Suprapubic skin (tissue), 4 donors: Measurements from ENCODE around the gene LRGUK. TPM values are rescaled to one million over a fixed set of nuclear protein-coding genes. Genes with fewer than 3 reads are reported as not detected.

Source experiments
- DNase-seq, 2 donors: peaks; one replicate each; pipeline ENCODE4 v3.0.0-alpha.2; 2019; ENCODE audit warnings: low spot score in 2 of 2
- H3K27ac ChIP-seq: fragments of 200-600 bp; sonication (generic); one replicate; pipeline ENCODE4 v1.5.1; 2019
- H3K27me3 ChIP-seq: fragments of 200-600 bp; sonication (generic); one replicate; pipeline ENCODE4 v1.5.1; 2019
- H3K36me3 ChIP-seq: fragments of 200-600 bp; sonication (generic); one replicate; pipeline ENCODE4 v1.5.1; 2019
- H3K4me1 ChIP-seq: fragments of 200-600 bp; sonication (generic); one replicate; pipeline ENCODE4 v1.5.1; 2019
- H3K4me3 ChIP-seq: fragments of 200-600 bp; sonication (generic); one replicate; pipeline ENCODE4 v1.5.1; 2019; ENCODE audit warnings: mild to moderate bottlenecking
- H3K9me3 ChIP-seq: fragments of 200-600 bp; sonication (generic); one replicate; pipeline ENCODE4 v1.5.1; 2019
- EP300 ChIP-seq: sonication (generic); formaldehyde crosslinking; IDR thresholded peaks from one replicate; pipeline ENCODE4 v1.6.1; 2017; ENCODE audit warnings: antibody characterized with exemption
- POLR2A ChIP-seq, 2 donors: fragments of 450-650 bp; IDR thresholded peaks; one replicate each; pipeline ENCODE4 v1.6.1; 2017; ENCODE audit warnings: antibody characterized with exemption in 2 of 2, mild to moderate bottlenecking in 2 of 2, moderate library complexity in 2 of 2
- POLR2AphosphoS5 ChIP-seq, 3 donors: sonication (generic); formaldehyde crosslinking; IDR thresholded peaks; one replicate each; pipeline ENCODE4 v1.6.1; 2017; ENCODE audit warnings: antibody characterized with exemption in 3 of 3
- WGBS: methylation state at CpG from one replicate; pipeline ENCODE4 v1.1.5; 2018; 5-methylcytosine and 5-hydroxymethylcytosine counted together
- total RNA-seq, 4 donors: library from RNA; depleted of rRNA; stranded (reverse); fragments of >200 nt; gene quantifications; one replicate each; pipeline ENCODE4 v1.1.0, GENCODE V29; 2016
- TF ChIP-seq, protein P1 (sequence below), 2 donors: fragments of 200-600 bp in 1 of 2; fragments of 450-650 bp in 1 of 2; sonication (generic) in 1 of 2; IDR thresholded peaks; one replicate each; pipeline ENCODE4 v1.5.1; 2016 to 2019; ENCODE audit warnings: antibody characterized with exemption in 2 of 2, mild to moderate bottlenecking in 1 of 2, moderate library complexity in 1 of 2

The LRGUK gene
- total RNA-seq, 4 donors from 2014 or later = 0.34 to 1.2 (median 0.91) TPM

GRCh38 chr7:134297489-134297888 lies 170.3 kb downstream of the LRGUK start:
- Histone ChIP-seq H3K27me3 (no peaks in the 10 kb centered on the region), H3K9me3 (no peaks in the 10 kb centered on the region), H3K36me3 (peaks cover 70% of the 10 kb centered on the region), H3K27ac (no peak overlapping the region), H3K4me3 (no peak overlapping the region), H3K4me1 (no peaks in the 10 kb centered on the region)
- TF ChIP-seq POLR2AphosphoS5 (IDR thresholded peaks at IDR 0.05) (no peak), POLR2A (IDR thresholded peaks at IDR 0.05) (no peak), EP300 (no peak)
- TF ChIP-seq, protein P1, sequence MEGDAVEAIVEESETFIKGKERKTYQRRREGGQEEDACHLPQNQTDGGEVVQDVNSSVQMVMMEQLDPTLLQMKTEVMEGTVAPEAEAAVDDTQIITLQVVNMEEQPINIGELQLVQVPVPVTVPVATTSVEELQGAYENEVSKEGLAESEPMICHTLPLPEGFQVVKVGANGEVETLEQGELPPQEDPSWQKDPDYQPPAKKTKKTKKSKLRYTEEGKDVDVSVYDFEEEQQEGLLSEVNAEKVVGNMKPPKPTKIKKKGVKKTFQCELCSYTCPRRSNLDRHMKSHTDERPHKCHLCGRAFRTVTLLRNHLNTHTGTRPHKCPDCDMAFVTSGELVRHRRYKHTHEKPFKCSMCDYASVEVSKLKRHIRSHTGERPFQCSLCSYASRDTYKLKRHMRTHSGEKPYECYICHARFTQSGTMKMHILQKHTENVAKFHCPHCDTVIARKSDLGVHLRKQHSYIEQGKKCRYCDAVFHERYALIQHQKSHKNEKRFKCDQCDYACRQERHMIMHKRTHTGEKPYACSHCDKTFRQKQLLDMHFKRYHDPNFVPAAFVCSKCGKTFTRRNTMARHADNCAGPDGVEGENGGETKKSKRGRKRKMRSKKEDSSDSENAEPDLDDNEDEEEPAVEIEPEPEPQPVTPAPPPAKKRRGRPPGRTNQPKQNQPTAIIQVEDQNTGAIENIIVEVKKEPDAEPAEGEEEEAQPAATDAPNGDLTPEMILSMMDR (IDR thresholded peaks at IDR 0.05) = no peak
- WGBS = 90% methylated on average over 2 of the region's 2 CpGs
- DNase-seq = no peak

GRCh38 chr7:134298902-134299683 lies 172.0 kb downstream of the LRGUK start:
- no peak overlapping the region for H3K27ac ChIP-seq
- H3K36me3 ChIP-seq = peaks cover 72% of the 10 kb centered on the region
- H3K9me3 ChIP-seq = no peaks in the 10 kb centered on the region
- no peaks in the 10 kb centered on the region for H3K27me3 ChIP-seq
- 71% methylated on average over 10 of the region's 10 CpGs for WGBS
- H3K4me1 ChIP-seq = no peaks in the 10 kb centered on the region
- TF ChIP-seq POLR2A (IDR thresholded peaks at IDR 0.05) (no peak), EP300 (no peak), POLR2AphosphoS5 (IDR thresholded peaks at IDR 0.05) (no peak)
- TF ChIP-seq, protein P1 (IDR thresholded peaks at IDR 0.05) = no peak
- no peak for DNase-seq
- no peak overlapping the region for H3K4me3 ChIP-seq

DNA sequence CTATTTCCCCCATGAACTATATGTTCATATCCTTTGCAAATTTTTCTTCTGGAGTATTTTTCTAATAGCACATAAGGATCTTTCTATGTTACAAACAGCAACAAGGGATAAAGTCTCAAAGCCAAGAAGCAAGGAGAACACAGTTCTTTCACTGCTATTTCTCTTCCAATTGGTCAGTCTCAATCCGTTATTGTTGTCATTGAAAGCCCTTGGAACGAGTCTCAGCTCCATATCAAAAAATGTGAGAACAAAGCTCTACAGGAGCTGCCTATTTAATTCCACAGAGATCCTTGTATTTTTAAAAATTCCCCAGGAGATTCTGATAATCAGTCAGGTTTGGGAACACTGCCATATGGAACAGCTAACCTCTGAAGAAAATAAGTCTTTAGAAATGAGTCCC lies 173.8 kb downstream of the LRGUK start:
- whole genome bisulfite sequencing = 80% methylated on average over 2 of the region's 2 CpGs
- Histone ChIP-seq H3K36me3 (peaks cover 58% of the 10 kb centered on the region), H3K27me3 (no peaks in the 10 kb centered on the region), H3K27ac (no peak overlapping the region), H3K4me3 (no peak overlapping the region), H3K9me3 (no peaks in the 10 kb centered on the region), H3K4me1 (no peaks in the 10 kb centered on the region)
- no peak for DNase-seq
- no peak for TF ChIP-seq POLR2AphosphoS5 (IDR thresholded peaks at IDR 0.05)

GRCh38 chr7:134301592-134301991 lies 174.5 kb downstream of the LRGUK start:
- WGBS = 97% methylated on average over 3 of the region's 3 CpGs
- no peak overlapping the region for H3K27ac ChIP-seq
- DNase-seq = no peak
- TF ChIP-seq EP300 (no peak), POLR2A (IDR thresholded peaks at IDR 0.05) (no peak), POLR2AphosphoS5 (IDR thresholded peaks at IDR 0.05) (no peak)
- TF ChIP-seq, protein P1 (IDR thresholded peaks at IDR 0.05) = no peak
- H3K27me3 ChIP-seq = no peaks in the 10 kb centered on the region
- no peak overlapping the region for H3K4me3 ChIP-seq
- H3K36me3 ChIP-seq = peaks cover 54% of the 10 kb centered on the region
- H3K4me1 ChIP-seq = no peaks in the 10 kb centered on the region
- no peaks in the 10 kb centered on the region for H3K9me3 ChIP-seq

DNA sequence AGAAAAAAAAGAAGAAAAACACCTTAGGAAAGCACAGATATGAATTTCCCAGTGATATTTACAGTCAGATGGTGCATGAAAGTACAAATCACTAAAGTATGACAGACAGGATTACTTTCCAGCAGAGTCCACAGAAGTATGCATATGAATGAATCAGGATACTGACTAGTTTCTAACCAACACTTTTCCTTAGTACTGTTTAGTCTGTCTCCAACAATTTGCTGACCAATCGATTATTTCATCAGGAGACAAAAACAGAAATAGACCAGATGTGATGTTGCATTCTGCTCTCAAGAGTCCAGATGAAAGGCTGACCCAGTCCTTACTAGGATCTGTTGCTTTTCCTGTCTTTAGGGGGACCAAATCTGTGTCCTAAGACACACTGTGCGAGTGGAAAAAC lies 175.0 kb downstream of the LRGUK start:
- H3K4me3 ChIP-seq = no peak overlapping the region
- no peak overlapping the region for H3K27ac ChIP-seq
- H3K27me3 ChIP-seq = no peaks in the 10 kb centered on the region
- peaks cover 54% of the 10 kb centered on the region for H3K36me3 ChIP-seq
- WGBS = 88% methylated on average over 2 of the region's 2 CpGs
- H3K4me1 ChIP-seq = no peaks in the 10 kb centered on the region
- no peak for TF ChIP-seq POLR2A (IDR thresholded peaks at IDR 0.05)
- no peak for TF ChIP-seq EP300
- no peak for TF ChIP-seq POLR2AphosphoS5 (IDR thresholded peaks at IDR 0.05)
- TF ChIP-seq, protein P1 (IDR thresholded peaks at IDR 0.05) = no peak
- DNase-seq = no peak
- no peaks in the 10 kb centered on the region for H3K9me3 ChIP-seq
